GM19240 (cell line): ENCODE results near the gene JPH2.
"Not testable (repeated sequence)": the region's sequence is repeated elsewhere in the genome, so short reads cannot be mapped to it uniquely, and the experiment has no call there.

Experiments
- DNase-seq: peaks from one replicate; pipeline ENCODE4 v3.0.0; 2011; ENCODE audit warnings: low spot score; ENCODE audit not compliant: insufficient read length

The JPH2 gene

GRCh38 chr20:44187054-44187771, at the start of gene JPH2:
TSS of gene JPH2 (minus strand) at chr20:44187188. CDS start at chr20:44186705, 483 bp downstream.
- DNase-seq, result no peak

- DNase-seq, result no peak
These were observed 48.7 kb upstream of the JPH2 start for GRCh38 chr20:44235702-44236101.

GRCh38 chr20:44234566-44235317, 47.8 kb upstream of the JPH2 start:
- DNase-seq, result no peak

- DNase-seq, result no peak
These were observed 46.5 kb upstream of the JPH2 start for GRCh38 chr20:44233436-44234016.

- DNase-seq, result not testable (repeated sequence)
These were observed 45.5 kb upstream of the JPH2 start for GRCh38 chr20:44232469-44232856.

GRCh38 chr20:44231713-44232468, 44.9 kb upstream of the JPH2 start:
- DNase-seq, result no peak

GRCh38 chr20:44231193-44231592, 44.2 kb upstream of the JPH2 start:
- no peak for DNase-seq

- DNase-seq, result no peak
These were observed 41.7 kb upstream of the JPH2 start for GRCh38 chr20:44228465-44229258.

GRCh38 chr20:44224637-44225036, 37.6 kb upstream of the JPH2 start:
- DNase-seq, result no peak

- DNase-seq, result no peak
These were observed 36.7 kb upstream of the JPH2 start for GRCh38 chr20:44223721-44224120.

- DNase-seq, result no peak
These were observed 35.8 kb upstream of the JPH2 start for GRCh38 chr20:44222633-44223368.

GRCh38 chr20:44222027-44222426, 35.0 kb upstream of the JPH2 start:
- no peak for DNase-seq

- DNase-seq, result no peak
These were observed 34.5 kb upstream of the JPH2 start for GRCh38 chr20:44221368-44221954.

- no peak for DNase-seq
These were observed 32.8 kb upstream of the JPH2 start for GRCh38 chr20:44219791-44220190.

- no peak for DNase-seq
These were observed 32.3 kb upstream of the JPH2 start for GRCh38 chr20:44219170-44219730.

- no peak for DNase-seq
These were observed 31.5 kb upstream of the JPH2 start for GRCh38 chr20:44218446-44218845.

GRCh38 chr20:44217342-44218092, 30.5 kb upstream of the JPH2 start:
- DNase-seq, result no peak

- DNase-seq, result no peak
These were observed 28.1 kb upstream of the JPH2 start for GRCh38 chr20:44215125-44215524.

- no peak for DNase-seq
These were observed 25.8 kb upstream of the JPH2 start for GRCh38 chr20:44212792-44213191.
